Measurements from ENCODE around the gene FRMD4A.

The FRMD4A gene

DNA sequence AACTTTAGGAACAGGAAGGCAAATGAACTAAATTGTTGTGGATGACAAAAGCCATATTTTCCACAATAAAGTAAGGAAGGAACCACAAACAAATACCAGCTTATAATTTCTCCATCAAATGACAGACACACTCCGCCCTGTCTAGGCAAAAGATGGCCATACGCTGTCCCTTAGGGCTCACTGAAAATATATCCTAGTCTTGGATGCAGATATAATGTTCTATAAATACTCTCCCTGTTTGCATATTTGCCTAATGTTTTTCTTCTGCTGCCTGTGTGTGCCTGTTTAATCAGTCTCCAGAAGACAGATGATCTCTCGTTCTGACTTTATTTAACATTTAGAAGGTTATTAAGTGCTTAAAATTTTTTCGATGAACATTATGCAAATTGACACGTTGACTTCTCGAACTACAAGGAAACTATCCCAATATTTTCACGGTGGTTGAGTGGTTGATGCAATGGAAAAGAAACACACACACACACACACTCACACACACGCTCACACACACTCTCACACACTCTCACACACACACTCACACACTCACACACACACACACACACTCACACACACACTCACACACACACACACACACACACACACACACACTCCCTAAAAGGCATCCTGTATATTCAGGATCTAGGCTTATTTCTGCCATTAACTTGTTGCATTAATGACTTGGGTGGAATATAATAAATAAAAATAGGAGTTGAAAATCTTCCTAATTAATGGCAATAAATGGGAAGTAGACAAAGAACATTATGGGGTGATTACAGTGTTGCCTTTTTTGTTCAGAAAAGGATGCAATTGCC, 446.9 kb downstream of the FRMD4A start:
- TF ChIP-seq, protein P1, sequence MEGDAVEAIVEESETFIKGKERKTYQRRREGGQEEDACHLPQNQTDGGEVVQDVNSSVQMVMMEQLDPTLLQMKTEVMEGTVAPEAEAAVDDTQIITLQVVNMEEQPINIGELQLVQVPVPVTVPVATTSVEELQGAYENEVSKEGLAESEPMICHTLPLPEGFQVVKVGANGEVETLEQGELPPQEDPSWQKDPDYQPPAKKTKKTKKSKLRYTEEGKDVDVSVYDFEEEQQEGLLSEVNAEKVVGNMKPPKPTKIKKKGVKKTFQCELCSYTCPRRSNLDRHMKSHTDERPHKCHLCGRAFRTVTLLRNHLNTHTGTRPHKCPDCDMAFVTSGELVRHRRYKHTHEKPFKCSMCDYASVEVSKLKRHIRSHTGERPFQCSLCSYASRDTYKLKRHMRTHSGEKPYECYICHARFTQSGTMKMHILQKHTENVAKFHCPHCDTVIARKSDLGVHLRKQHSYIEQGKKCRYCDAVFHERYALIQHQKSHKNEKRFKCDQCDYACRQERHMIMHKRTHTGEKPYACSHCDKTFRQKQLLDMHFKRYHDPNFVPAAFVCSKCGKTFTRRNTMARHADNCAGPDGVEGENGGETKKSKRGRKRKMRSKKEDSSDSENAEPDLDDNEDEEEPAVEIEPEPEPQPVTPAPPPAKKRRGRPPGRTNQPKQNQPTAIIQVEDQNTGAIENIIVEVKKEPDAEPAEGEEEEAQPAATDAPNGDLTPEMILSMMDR (IDR thresholded peaks at IDR 0.05; ENCODE audit: insufficient read depth, low read depth, low read length, missing control alignments): no peak
- DNase-seq (ENCODE audit: low read depth): no peak

DNA sequence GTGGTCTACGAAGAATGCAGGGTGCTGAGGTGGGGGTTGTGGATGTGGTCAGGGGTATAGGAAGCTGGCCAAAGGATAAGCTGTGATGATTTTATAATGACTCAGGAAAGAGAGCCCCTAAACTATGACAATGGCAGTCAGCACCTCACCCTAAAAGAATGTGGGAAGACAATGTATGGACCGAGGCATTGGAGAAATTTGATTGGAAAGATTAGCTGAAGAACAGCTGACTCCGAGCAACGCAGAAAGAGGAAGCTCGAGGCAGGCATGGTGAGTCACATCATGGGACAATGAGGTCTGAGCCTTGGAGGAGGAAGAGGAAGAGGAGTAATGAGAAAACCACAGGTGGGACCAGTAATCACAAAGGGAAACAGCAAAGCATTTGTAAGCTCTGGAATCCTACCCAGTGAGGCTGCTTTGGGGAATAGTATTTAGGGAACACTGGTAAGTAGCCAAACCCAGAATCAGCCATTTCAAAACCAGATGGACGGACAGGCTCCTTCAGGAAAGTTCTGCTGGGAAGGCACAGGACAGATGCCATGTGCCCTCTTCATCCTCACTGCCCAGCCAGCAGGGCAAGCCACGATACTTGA, 448.5 kb downstream of the FRMD4A start:
- no peak overlapping the region for H3K4me3 ChIP-seq (ENCODE audit: low read length)
- peak; percentile 89 for DNase-seq (ENCODE audit: low read depth)
- TF ChIP-seq, protein P1 (IDR thresholded peaks at IDR 0.05; ENCODE audit: insufficient read depth, low read depth, low read length, missing control alignments): no peak

More for the DNA sequence above, 446.9 kb downstream of the FRMD4A start:
- no peak overlapping the region for H3K4me3 ChIP-seq (ENCODE audit: low read length)

DNA sequence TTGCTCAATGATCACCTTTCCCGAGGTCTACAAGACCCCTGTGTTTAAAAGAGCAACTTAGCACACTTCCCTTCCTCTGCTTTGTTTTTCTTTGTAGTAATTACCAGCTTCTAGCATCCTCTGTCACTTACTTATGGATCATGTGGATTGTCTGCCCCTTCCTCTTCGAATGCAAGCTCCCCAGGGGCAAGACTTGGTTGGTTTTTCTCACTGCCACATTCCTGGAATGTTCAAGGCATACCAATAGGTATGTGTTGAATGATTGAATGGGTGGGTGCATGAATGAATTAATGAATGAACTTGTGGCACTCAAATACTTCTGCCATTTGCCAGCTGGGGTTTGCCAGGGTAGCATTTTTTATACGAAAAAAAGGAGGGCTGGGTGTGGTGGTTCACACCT, 450.0 kb downstream of the FRMD4A start:
- TF ChIP-seq, protein P1 (IDR thresholded peaks at IDR 0.05; ENCODE audit: insufficient read depth, low read depth, low read length, missing control alignments): no peak
- H3K4me3 ChIP-seq (ENCODE audit: low read length): no peak overlapping the region
- no peak for DNase-seq (ENCODE audit: low read depth)

DNA sequence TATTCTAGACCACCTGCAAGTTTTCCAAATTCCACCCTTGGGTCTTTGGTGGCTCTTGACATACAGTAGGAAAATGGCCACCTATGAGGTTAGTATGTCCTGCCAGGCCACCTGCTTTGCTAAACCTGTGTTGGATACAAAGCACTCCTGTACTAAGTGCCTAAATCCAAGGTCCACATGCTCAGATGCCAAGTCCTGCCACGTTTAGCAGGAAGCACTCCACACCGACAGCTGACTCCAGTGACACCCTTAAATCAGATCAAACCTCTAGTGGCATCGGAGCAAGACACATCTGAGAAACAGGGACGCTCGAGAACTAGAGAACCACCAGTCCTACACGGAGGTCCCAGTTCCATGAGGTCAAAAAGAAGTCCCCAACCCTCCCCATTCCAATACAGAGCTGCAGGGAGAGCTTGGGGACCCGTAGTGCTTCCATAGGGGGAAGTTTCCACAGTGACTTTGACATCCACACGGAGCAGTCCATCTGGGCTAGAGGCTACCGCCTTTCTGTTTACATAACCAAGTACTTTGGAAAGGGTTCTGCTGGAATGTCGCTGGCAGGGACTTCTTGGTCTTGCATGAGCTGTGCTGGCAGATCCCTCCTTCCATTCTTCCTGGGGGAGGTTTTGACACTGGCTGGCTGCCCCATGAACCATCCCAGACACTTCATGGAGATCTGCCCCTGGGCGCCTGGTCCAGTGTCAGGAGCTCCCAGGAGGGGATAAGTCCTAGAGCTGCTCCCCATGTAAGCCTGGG, 453.4 kb downstream of the FRMD4A start:
- no peak for DNase-seq (ENCODE audit: low read depth)
- TF ChIP-seq, protein P1 (IDR thresholded peaks at IDR 0.05; ENCODE audit: insufficient read depth, low read depth, low read length, missing control alignments): no peak
- H3K4me3 ChIP-seq (ENCODE audit: low read length): no peak overlapping the region

DNA sequence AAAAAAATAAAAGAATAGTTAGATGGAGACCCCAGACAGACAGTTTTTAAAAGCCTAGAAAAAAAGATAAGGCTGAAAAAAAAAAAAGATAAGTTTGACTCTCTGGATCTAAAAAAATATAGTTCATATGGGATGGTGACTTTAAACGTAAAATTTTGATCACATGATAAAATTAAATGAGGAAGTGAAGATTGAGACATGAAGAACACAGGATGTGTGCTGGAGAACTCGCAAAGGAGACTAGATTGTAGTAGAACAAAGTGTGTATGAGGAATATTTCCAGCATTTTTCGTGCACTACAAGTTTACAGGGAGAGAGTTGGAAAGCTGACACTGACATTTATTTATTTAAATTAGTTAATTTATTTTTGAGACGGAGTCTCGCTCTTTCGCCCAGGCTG, 457.5 kb downstream of the FRMD4A start:
- no peak overlapping the region for H3K4me3 ChIP-seq (ENCODE audit: low read length)
- TF ChIP-seq, protein P1 (IDR thresholded peaks at IDR 0.05; ENCODE audit: insufficient read depth, low read depth, low read length, missing control alignments): no peak
- no peak for DNase-seq (ENCODE audit: low read depth)

DNA sequence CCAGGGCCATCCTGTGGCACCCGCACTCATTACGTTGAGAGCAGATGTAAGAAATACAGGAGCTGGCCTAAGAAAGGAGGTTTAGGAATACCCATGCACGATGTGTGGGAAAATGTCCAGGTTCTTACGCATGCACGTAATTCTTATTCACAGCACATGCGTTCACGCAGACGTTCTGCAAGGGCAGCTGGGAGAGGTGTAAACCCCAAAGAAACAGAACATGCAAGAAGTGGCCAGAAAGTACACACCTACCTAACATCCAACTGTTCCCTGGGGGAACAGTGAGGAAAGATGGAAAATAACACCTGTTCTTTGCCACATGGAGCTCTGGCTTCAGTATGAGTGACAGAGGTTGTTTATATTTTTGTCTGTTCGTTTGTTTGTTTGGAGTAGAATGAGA, 458.3 kb downstream of the FRMD4A start:
- TF ChIP-seq, protein P1 (IDR thresholded peaks at IDR 0.05; ENCODE audit: insufficient read depth, low read depth, low read length, missing control alignments): no peak
- no peak overlapping the region for H3K4me3 ChIP-seq (ENCODE audit: low read length)
- no peak for DNase-seq (ENCODE audit: low read depth)

All from epithelial cell of esophagus (primary cell).